ENCODE measurements around the gene NHLH1. TPM values are rescaled to one million over a fixed set of nuclear protein-coding genes. Genes with fewer than 3 reads are reported as not detected.

Gene NHLH1
- total RNA-seq: not detected

DNA sequence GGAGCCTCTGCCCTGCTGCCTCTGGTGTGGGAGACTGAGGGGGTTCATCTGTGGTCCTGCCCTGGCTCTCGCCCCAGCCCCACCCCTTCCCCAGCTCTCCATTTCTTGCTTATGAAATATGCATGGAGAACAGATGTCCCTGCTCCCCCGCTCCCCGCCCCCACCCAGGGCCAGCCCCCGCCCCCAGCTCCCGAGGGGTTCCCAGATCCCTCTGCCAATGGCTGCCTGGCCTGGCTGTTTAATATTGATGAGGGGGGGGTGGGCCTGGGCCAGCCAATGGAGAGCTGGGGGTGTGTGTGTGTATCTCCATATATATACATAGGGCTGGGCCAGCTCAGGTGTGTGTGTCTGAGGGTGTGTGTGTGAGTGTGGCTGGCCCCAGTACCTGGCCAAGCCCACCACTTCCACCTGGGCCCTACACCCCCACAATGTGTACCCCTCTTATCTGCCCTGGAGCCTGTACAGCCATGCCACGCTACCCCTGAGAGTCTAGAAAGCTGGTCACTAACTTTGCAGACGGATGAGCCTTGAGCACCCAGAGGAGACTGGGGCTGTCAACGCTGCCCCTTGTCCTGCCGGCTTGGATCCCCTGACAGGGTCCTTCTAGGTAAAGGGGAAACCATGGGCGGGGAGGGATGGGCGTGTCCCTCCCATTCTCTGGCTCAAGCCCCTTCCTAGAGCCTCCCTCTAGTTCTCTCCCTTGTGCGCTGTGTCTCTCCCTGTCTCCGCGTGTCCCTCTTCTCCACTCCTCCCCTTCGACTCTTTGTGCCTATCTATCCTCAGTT is at the start of gene NHLH1:
Gene NHLH1 (plus strand): TSS at position 341 of the 785 bp plus-strand sequence. CDS start 3,661 bp downstream, outside the sequence.
- Histone ChIP-seq H3K4me3 (no peak within 1 kb of the TSS), H3K36me3 (no peaks in the 10 kb centered on the region), H3K9me3 (no peaks in the 10 kb centered on the region), H3K4me1 (no peaks in the 10 kb centered on the region), H3K27me3 (no peaks in the 10 kb centered on the region), H3K27ac (no peak within 1 kb of the TSS)
- intact Hi-C loops (cut with DNase I): no loop called here
- peak in 1 of 2 donors; percentile 52 for DNase-seq (ENCODE audit: extremely low spot score in 2 of 2)
- TF ChIP-seq POLR2A (IDR thresholded peaks at IDR 0.05) (no peak), POLR2AphosphoS5 (IDR thresholded peaks at IDR 0.05; ENCODE audit: insufficient read depth in 1 of 2, low read depth in 1 of 2) (no peak)
- TF ChIP-seq, protein P1, sequence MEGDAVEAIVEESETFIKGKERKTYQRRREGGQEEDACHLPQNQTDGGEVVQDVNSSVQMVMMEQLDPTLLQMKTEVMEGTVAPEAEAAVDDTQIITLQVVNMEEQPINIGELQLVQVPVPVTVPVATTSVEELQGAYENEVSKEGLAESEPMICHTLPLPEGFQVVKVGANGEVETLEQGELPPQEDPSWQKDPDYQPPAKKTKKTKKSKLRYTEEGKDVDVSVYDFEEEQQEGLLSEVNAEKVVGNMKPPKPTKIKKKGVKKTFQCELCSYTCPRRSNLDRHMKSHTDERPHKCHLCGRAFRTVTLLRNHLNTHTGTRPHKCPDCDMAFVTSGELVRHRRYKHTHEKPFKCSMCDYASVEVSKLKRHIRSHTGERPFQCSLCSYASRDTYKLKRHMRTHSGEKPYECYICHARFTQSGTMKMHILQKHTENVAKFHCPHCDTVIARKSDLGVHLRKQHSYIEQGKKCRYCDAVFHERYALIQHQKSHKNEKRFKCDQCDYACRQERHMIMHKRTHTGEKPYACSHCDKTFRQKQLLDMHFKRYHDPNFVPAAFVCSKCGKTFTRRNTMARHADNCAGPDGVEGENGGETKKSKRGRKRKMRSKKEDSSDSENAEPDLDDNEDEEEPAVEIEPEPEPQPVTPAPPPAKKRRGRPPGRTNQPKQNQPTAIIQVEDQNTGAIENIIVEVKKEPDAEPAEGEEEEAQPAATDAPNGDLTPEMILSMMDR (IDR thresholded peaks at IDR 0.05): no peak

DNA sequence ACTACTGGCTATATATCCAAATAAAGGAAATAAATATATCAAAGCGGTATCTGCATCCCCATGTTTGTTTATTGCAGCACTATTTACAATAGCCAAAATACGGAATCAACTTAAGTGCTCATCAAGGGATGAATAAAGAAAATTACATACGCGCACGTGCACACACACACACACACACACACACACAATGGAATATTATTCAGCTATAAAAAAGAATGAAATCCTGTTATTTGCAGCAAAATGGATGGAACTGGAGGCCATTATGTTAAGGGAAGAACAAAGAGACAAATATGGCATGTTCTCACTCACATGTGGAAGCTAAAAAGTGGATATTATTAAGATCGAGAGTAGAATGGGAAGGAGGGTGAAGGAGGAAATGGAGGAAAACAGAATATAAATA is 44.0 kb upstream of the NHLH1 start:
- intact Hi-C loops (cut with DNase I): no loop called here
- H3K36me3 ChIP-seq: peaks cover 0 to 61% of the 10 kb centered on the region in 2 donors

DNA sequence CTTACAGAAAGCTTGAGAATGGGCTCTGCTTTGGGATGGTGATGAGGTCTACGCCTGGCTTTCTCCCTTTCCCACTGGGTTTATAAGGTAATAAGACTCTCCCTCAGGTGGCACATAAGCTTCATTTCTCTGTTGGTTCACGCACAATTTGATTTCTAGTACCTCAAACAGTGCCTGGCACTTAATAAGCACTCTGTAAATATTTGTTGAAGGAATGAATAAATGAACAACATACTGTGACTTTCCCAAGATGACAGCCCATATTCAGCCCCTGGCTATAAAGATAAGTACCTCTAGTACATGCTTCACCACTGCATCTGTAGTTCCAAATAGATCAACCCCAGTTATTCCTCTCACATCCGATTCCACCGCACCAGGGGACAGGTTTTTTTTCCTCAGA is 41.6 kb upstream of the NHLH1 start:
- H3K27me3 ChIP-seq: no peaks in the 10 kb centered on the region
- H3K27ac ChIP-seq: no peak overlapping the region
- H3K4me1 ChIP-seq: peaks cover under 1% of the 10 kb centered on the region
- peaks cover 0 to 72% of the 10 kb centered on the region in 2 donors for H3K36me3 ChIP-seq
- intact Hi-C loops (cut with DNase I): no loop called here
- no peaks in the 10 kb centered on the region for H3K9me3 ChIP-seq
- TF ChIP-seq POLR2A (IDR thresholded peaks at IDR 0.05) (no peak), POLR2AphosphoS5 (IDR thresholded peaks at IDR 0.05; ENCODE audit: insufficient read depth in 1 of 2, low read depth in 1 of 2) (no peak)
- TF ChIP-seq, protein P1 (IDR thresholded peaks at IDR 0.05): no peak
- DNase-seq (ENCODE audit: extremely low spot score in 2 of 2): no peak
- no peak overlapping the region for H3K4me3 ChIP-seq

More for the DNA sequence above, 44.0 kb upstream of the NHLH1 start:
- no peak for TF ChIP-seq POLR2AphosphoS5 (IDR thresholded peaks at IDR 0.05; ENCODE audit: insufficient read depth in 1 of 2, low read depth in 1 of 2)
- TF ChIP-seq, protein P1 (IDR thresholded peaks at IDR 0.05): no peak
- no peak for TF ChIP-seq POLR2A (IDR thresholded peaks at IDR 0.05)
- no peak overlapping the region for H3K4me3 ChIP-seq
- peaks cover 6% of the 10 kb centered on the region for H3K4me1 ChIP-seq
- H3K9me3 ChIP-seq: no peaks in the 10 kb centered on the region
- no peak for DNase-seq (ENCODE audit: extremely low spot score in 2 of 2)
- no peaks in the 10 kb centered on the region for H3K27me3 ChIP-seq
- no peak overlapping the region for H3K27ac ChIP-seq

DNA sequence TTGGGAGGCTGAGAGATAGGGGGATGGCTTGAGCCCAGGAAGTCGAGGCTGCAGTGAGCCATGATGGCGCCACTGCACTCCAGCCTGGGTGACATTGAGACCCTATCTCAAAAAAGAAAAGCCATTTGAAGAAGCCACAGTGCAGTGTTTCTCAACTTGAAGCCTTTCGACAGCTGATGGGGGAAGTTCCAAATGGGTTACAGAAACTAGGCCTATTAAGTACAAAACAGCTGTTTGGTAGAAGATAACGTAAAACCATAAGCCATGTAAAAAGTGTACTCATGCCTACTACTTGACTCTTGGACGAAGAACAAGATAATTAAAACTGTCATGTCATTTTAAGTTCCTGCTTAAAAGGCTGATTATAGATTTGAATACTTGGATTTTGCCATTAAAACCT is 40.5 kb upstream of the NHLH1 start:
- DNase-seq (ENCODE audit: extremely low spot score in 2 of 2): no peak
- Histone ChIP-seq H3K4me1 (no peaks in the 10 kb centered on the region), H3K36me3 (peaks cover 0 to 84% of the 10 kb centered on the region in 2 donors), H3K27ac (no peak overlapping the region), H3K27me3 (no peaks in the 10 kb centered on the region), H3K9me3 (no peaks in the 10 kb centered on the region), H3K4me3 (no peak overlapping the region)
- intact Hi-C loops (cut with DNase I): no loop called here
- TF ChIP-seq, protein P1 (IDR thresholded peaks at IDR 0.05): no peak
- TF ChIP-seq POLR2A (IDR thresholded peaks at IDR 0.05): no peak
- TF ChIP-seq POLR2AphosphoS5 (IDR thresholded peaks at IDR 0.05; ENCODE audit: insufficient read depth in 1 of 2, low read depth in 1 of 2): no peak

DNA sequence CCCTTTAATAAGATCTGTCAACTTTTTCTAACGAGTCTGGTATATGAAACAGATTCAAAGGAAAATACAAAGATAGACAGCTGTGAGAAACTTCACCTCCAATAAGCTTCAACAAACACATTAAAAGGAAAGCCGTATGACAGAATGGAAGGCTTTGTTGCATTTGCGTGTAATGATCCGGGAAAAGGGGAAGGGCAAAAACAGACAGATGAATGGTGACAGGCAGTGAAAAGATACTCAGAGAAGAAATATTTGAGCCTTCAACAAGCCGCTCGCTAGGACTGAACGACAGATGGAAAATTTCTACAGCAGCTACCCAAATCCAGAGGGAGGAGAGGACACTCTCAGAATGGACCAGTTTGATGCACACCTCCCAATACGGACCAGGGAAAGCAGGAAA is 38.7 kb upstream of the NHLH1 start:
- no peak for DNase-seq (ENCODE audit: extremely low spot score in 2 of 2)
- Histone ChIP-seq H3K9me3 (no peaks in the 10 kb centered on the region), H3K4me1 (no peaks in the 10 kb centered on the region), H3K27ac (no peak overlapping the region), H3K36me3 (peaks cover 0 to 86% of the 10 kb centered on the region in 2 donors), H3K27me3 (no peaks in the 10 kb centered on the region), H3K4me3 (no peak overlapping the region)
- intact Hi-C loops (cut with DNase I): no loop called here
- TF ChIP-seq POLR2A (IDR thresholded peaks at IDR 0.05): no peak
- TF ChIP-seq, protein P1 (IDR thresholded peaks at IDR 0.05): no peak
- no peak for TF ChIP-seq POLR2AphosphoS5 (IDR thresholded peaks at IDR 0.05; ENCODE audit: insufficient read depth in 1 of 2, low read depth in 1 of 2)
